Amygdala (tissue), 56 donors: ENCODE data around the gene INTS4.
"Not testable (repeated sequence)": the region's sequence is repeated elsewhere in the genome, so short reads cannot be mapped to it uniquely, and the experiment has no call there.

ENCODE experiments used
- DNase-seq, 56 donors: peaks; one replicate each; lab custom pipeline; 2025; lab: John Stamatoyannopoulos, UW

INTS4 gene

DNA sequence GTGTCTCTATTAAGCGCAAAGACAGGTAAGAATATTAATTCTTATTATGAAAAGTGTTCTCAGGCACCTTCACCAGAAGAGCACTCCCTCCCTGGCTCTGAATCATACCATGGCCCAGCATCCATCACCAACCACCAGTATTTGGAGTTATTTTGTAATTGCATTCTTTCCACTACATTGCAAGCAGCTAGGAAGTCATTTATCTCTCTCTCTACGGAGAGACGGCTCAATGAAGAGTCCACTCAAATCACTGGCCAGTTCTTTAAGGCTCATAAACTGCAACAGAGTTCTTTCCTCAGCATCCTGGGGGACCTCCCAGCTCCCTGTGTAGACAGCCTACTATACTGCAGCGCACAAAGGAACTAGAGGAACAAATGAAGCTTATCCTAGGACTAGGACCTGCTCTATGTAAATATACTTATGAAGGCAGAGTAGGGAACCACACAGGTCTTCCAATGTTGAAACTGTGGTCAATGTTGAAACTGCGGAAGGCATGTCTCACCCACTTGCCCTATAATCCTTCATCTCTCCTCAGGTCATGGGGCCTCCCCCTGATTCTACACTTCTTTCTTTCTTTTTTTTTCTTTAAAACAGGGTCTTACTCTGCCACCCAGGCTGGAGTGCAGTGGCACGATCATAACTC, 110.2 kb downstream of the INTS4 start:
- DNase-seq, result no peak

DNA sequence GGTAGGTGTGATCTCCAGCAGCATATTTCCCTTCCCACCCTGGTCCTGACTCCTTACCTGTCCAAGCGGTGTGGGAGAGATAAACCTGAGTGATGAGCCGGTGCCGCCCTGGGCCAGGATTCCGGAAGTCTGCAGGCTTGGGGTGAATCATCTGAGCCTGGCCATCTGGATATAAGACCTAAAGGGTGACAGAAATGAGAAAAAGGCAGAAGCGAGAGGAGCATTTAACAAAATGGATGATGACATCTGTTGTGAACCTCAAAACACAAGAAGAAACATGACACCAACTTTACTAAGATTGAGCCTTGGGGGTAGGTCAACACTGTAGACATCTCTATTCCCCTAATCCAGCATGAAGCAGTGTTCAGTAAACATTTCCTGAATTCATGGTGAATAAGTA, 110.7 kb downstream of the INTS4 start:
- no peak for DNase-seq

DNA sequence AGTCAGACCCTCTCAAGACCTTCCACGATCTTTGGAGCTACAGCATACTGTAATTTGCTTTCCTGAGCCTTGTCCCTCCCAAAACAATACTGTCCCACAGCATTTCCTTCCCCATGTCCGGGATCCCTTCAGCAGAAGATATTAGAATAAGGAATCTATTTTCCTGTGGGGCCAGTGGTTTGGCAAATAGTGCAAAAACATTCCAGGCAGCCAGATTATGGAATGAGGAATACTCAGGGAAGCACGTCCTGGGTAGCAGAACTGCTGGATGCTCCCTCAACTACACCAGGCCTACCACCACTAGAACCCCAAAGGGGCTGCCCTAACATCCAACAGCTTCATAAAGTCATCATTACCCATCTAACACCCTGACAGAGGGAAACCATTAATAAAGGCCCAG, 112.1 kb downstream of the INTS4 start:
- no peak for DNase-seq

DNA sequence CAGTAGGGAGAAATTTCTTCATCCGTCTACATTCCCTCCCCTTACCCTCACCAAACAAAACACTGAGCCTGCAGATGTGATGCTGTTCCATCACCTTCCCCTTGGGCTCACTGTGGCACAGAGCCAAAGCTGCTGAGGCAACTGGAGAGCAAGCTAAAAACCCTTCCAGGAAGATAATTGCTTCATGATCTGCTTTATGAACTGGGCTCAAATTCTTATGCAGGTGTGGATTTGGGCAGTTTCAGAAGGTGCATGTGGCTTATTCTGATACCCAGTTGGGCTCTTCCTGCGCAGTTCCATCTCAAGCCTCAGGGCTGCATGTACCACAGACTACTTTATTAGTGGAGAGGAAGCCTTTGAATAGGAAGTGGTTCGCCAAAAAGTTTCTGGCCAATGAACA, 115.2 kb downstream of the INTS4 start:
- no peak for DNase-seq

DNA sequence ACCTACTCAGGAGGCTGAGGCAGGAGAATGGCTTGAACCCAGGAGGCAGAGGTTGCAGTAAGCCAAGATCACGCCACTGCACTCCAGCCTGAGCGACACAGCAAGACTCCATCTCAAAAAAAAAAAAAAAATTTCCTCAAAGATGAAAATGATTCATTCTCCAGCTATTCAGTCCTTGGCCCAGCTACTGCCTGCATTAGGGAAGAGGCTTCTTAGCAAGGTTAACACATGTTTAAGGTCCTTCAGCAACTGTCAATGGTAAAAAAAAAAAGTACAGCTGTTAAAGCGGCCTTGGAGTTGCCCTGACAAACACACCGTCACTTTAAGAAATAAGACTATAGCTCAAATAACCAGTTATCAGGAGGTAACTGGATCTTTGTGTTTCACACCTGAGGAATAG, 116.2 kb downstream of the INTS4 start:
- not testable (repeated sequence) for DNase-seq

DNA sequence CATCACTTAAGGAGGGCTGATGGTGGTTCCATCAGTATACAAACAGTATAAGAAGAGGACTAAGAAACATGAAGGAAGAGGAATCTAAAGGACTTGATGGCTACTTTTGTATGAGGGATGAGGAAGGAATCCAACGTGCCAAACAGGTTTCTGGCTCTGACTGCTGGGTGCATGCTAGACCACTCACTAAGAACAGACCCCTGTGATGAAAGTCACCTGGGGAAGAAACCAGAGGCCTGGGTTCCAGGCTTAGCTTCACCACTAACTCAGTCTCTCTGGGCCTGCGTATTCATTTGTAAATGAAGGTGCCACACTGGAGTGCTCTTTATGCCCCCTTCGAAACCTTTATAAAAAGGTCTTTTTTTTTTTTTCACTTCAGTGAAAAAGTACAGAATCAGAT, 118.4 kb downstream of the INTS4 start:
- no peak for DNase-seq

DNA sequence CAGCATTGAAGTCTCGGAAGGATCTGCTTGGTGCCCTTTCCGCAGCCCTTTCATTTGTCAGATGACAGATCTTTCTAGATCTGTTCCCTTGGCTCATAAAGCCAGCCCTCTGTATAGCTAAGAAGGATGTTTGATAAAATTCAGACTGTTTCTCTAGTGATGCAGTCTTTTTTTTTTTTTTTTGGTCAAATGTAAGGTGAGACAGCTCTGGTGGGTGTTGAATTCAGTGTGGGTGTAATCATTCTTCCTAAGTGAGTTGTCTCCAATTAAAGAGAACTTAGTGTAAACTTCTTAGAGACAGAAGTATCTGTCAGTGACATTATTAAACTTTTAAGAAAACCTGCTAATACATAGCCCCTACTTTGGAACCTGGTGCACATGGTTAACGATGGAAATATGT, 120.3 kb downstream of the INTS4 start:
- DNase-seq, result no peak

DNA sequence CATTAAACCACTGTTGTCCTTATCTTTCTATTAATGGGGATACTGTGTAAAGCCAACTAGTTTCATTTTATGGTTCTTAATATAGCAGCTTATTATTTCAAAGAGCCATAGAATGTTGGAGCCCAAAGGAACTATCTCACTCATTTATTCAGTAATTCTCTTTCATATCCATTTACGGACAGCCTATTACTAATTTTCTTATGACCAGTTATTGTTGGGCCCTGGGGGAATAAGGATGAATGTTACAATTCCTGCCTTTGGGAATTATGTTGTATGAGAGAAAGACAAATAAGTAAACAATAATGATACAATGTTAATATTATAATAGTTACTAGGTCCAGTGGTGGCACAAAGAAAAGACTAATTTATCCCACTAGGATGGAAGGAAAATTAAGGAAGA, 121.1 kb downstream of the INTS4 start:
- no peak for DNase-seq

DNA sequence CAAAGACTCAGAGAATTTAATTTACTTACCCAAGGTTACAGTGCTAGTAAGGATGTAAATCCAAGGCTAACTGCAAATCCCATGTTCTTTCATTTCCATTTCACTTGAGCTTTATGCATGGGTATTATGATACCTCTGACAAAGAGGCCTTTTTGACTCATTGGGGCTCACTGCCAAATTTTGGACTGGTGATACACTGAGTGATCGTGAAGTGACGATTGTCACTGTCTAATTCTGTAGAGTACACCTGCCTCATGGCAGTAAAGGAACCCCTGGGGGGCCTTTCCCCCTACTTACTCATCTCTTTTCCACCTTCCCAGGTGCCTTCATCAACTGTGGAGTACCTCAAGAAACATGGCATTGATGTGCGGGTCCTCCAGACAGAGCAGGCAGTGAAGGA, 122.6 kb downstream of the INTS4 start:
- DNase-seq, result no peak

DNA sequence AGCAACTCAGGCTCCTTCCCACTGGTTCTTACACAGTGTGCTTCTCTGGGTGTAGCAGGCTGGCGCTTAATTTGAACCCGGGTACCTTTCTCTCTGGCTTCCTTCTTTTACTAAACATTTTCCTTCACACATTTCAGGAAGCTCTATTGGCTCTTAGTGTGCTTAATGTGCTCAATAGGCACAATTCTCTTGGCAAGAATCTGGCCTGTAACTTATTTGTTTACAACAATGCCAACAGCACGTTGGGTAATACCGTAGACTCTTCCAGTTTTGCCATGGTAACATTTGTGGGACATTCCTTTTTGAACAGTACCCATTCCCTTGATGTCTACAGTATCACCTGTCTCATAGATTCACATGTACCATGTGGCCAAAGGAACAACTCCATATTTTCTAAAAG, 125.7 kb downstream of the INTS4 start:
- no peak for DNase-seq

DNA sequence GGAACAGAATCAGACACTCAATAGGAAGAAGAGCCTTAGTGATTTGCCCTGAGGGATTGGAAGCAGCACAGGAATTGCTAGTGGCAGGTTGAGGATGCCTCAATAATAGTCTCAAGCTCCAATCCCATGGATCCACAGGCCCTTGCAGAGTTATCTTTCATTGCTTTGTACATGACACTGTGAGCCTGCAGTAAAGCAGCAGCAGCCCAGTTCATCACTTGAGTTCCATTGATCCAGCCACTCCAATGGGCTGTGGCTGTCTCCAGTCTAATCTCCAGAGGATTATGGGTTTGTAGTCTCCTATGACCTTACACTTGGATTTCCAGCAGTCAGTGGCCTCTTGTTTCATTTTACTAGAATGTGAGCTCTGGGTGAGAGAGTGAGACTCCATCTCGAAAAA, 128.1 kb downstream of the INTS4 start:
- no peak for DNase-seq

DNA sequence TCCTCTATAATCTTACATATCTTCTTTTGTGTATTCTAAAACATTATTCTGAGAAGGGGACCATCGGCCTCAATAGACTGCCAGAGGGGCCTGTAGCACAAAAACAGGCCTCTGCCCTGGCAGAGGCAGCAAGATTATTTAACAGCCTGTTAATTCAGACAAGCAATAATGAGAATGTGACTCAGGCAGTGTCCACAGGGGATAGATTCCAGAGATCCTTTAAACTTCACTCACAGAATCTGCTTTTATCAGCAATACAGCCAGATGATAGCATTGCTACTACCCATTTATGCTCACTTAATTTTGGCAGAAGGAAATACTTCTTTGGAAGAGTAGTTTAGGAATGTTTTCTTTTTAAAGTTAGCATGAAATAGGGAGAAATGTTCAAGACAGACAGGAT, 128.7 kb downstream of the INTS4 start:
- DNase-seq, result no peak

DNA sequence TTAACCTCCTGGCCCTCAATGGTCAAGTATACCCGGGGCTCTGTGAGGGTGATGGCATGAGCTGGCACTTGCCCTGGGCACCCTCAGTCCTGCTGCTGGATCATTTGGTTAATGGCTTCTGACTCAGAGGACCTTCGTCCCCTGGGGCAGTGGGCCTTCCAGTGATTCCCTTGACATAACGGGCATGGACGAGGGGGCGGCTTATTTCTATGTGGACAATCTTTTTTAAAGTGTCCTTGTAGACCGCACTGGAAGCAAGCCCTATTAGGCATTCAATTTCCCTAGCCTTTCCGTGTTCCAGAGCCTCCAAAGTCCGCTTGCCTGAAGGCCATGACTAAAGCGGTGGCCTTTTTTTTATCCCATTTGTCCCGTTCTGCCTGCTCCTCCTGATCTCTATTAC, 133.0 kb downstream of the INTS4 start:
- DNase-seq, result not testable (repeated sequence)

DNA sequence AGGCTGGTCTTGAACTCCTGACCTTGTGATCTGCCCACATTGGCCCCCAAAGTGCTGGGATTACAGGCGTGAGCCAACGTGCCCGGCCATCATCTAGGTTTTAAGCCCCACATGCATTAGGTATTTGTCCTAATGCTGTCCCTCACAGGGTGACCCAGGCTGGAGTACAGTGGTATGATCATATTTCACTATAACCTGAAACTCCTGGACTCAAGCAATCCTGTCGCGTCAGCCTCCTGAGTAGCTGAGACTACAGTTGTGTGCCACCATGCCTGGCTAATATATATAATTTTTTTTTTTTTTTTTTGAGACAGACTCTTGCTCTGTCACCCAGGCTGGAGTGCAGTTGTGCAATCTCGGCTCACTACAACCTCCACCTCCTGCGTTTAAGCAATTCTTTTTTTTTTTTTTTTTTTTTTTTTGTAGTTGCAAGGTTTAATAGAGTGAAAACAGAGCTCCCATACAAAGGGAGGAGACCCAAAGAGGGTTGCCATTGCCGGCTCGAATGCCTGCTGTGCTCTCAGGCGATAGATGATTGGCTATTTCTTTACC, 136.5 kb downstream of the INTS4 start:
- not testable (repeated sequence) for DNase-seq

DNA sequence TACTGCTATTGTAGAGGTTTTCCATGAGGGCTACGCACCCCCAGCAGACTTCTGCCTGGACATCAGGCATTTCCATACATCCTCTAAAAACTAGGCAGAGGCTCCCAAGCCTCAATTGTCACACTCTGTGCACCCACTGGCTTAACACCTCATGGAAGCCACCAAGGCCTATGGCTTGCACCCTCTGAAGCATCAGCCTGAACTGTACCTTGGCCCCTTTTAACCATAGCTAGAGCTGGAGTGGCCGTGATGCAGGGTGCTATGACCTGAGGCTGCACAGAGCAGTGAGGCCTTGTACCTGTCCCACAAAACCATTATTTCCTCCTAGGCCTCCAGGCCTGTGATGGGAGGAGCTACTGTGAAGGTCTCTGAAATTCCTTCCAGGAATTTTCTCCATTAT, 139.6 kb downstream of the INTS4 start:
- no peak for DNase-seq

DNA sequence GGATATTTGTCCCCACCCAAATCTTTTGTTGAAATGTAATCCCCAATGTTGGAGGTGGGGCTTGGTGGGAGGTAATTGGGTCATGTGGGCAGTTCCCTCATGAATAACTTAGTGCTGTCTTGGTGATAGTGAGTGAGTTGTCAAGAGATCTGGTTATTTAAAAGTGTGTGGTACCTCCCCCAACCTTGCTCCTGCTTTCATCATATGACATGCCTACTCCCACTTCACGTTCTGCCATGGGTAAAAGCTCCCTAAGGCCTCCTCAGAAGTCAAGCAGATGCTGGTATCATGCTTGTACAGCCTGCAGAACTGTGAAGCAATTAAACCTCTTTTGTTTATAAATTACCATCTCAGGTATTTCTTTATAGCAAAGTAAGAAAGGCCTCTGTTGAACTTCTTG, 143.0 kb downstream of the INTS4 start:
- no peak for DNase-seq

DNA sequence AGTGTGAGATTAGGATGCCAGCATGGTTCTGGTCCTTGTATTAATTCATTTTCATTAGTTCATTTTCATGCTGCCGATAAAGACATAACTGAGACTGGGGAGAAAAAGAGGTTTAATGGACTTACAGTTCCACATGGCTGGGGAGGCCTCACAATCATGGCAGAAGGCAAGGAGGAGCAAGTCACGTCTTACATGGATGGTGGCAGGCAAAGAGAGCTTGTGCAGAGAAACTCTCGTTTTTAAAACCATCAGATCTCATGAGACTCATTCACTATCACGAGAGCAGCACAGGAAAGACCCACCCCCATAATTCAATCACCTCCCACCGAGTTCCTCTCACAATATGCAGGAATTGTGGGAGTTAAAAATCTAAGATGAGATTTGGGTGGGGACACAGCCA, 150.8 kb downstream of the INTS4 start:
- not testable (repeated sequence) for DNase-seq

DNA sequence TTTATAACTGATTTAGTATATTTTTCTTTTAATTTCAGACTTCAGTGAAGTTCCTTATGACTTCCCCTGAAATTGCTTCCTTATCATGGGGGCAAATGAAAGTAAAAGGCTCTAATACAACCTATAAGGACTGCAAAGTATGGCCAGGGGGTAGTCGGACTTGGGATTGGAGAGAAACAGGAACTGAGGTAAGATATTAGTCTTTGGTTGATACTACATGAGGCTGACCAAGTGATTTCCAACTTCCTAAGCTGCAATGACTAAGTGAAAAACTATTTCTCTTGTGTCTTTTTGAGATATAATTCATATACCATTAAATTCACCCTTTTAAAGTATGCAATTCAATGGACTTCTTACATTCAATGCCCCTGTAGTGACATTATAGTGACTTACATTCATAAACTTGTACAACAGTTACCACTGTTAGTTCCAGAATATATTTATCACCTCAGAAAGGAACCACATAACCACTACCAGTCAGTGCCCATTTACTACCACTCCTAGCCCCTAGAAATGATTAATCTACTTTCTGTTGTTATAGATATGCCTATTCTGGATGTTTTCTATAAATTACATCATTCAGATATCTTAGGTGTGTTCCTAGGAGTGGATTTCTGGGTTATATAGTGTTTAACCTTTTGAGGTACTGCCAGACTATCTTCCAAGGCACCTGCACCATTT, 151.9 kb downstream of the INTS4 start:
- no peak for DNase-seq

DNA sequence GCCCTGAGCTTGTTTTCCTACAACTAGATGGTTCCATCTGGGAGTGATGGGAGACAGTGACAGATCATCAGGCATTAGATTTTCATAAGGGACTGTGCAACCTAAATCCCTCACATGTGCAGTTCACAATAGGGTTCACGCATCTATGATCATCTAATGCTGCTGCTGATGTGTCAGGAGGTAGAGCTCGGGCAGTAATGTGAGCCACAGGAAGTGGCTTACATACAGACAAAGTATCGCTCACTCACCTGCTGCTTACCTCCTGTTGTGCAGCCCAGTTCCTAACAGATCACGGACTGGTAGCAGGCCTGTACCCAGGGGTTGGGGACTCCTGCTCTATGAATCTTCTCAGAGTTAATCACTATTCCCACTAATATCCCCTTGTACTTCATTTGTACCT, 161.2 kb downstream of the INTS4 start:
- DNase-seq, result no peak

DNA sequence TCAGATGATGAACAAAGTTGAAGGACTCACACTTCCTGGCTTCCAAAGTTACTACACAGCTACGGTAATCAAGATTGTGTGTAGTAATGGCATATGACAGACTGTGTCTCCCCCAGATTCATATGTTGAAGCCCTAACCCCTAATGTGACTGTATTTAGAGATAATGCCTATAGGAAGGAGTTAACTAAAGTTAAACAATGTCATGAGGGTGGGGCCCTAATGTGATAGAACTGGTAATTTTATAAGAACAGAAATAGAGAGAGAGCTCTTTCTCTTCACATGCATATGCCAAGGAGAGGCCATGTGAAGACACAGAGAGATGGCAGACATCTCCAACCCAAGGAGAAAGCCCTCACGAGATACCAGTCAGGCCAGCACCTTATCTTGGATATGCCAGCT, 165.5 kb downstream of the INTS4 start:
- no peak for DNase-seq
